ENCODE measurements around the gene KPTN. TPM values are rescaled to one million over a fixed set of nuclear protein-coding genes. Genes with fewer than 3 reads are reported as not detected.

Gene KPTN
- total RNA-seq, 4 donors from 2014 or later: 7.1 to 22.3 (median 13.4) TPM

DNA sequence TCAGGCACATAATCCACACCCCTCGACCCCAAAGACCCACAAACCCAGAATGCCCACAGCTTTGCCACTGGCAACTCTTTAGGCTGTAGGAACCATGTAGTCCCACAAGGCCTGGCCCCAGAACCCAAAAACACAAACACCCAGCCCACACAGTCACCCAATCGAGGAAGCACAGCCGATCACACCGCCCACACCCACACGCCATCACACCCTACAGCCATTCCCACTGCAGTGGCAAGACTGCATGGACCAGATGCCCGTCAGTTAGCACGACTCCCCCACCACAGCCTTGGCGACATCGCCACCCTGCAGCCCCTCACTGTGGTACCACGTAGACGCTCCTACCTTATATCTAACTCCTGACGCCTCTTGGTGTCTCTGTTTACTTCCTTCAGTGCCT is 40.7 kb downstream of the KPTN start:
- Histone ChIP-seq H3K27ac (no peak overlapping the region), H3K4me1 (peaks cover 0 to 26% (median 7%) of the 10 kb centered on the region in 4 donors), H3K4me3 (no peak overlapping the region), H3K36me3 (no peaks in the 10 kb centered on the region), H3K27me3 (peaks cover 0 to 11% of the 10 kb centered on the region in 2 donors), H3K9me3 (peaks cover 0 to 7% (median 0%) of the 10 kb centered on the region in 4 donors)
- TF ChIP-seq, protein P1, sequence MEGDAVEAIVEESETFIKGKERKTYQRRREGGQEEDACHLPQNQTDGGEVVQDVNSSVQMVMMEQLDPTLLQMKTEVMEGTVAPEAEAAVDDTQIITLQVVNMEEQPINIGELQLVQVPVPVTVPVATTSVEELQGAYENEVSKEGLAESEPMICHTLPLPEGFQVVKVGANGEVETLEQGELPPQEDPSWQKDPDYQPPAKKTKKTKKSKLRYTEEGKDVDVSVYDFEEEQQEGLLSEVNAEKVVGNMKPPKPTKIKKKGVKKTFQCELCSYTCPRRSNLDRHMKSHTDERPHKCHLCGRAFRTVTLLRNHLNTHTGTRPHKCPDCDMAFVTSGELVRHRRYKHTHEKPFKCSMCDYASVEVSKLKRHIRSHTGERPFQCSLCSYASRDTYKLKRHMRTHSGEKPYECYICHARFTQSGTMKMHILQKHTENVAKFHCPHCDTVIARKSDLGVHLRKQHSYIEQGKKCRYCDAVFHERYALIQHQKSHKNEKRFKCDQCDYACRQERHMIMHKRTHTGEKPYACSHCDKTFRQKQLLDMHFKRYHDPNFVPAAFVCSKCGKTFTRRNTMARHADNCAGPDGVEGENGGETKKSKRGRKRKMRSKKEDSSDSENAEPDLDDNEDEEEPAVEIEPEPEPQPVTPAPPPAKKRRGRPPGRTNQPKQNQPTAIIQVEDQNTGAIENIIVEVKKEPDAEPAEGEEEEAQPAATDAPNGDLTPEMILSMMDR (IDR thresholded peaks at IDR 0.05): no peak
- TF ChIP-seq POLR2A (IDR thresholded peaks at IDR 0.05): no peak
- no peak for DNase-seq

DNA sequence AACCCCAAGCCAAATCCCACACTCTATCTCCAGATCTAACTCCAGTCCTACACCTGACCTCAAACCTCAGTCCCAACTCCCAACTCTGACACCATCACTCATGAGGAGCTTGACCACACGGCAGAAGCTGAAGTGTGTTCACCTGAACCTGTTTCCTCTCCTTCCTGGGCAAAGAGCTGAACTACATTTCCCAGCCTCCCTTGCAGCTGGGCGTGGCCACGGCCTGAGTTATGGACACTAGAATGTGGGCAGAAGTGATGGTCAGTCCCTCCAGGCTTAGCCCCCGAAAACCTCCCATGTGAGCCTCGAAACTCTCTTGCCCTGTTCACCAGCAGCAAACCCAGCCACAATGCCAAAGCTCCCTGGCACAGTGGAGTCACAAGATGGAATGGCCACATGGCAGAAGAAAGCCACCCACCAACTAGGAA is 45.2 kb downstream of the KPTN start:
- DNase-seq: no peak
- Histone ChIP-seq H3K9me3 (no peaks in the 10 kb centered on the region), H3K27ac (no peak overlapping the region), H3K36me3 (no peaks in the 10 kb centered on the region), H3K27me3 (no peaks in the 10 kb centered on the region), H3K4me3 (no peak overlapping the region), H3K4me1 (no peaks in the 10 kb centered on the region)
- TF ChIP-seq POLR2A (IDR thresholded peaks at IDR 0.05): no peak
- TF ChIP-seq, protein P1 (IDR thresholded peaks at IDR 0.05): no peak

DNA sequence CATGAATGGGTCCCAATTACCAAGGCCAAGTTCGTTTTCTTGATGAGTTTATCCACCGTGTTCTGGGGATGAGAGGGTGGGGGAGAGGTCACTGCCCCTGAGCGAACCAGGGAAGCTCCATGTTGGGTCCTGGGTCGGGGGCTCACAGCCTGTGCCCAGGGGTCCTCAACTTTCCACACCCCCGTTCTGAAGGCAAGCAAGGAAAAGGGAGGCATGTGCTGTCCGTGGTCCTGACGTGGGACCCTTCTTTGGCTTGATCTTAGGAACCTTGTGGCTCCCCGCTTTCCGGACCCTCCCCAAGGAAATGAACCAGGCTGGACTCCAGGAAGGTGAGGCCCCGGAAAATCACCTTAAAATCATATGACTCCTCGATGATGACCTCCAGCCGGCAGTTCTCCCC is 46.5 kb downstream of the KPTN start:
- TF ChIP-seq, protein P1 (IDR thresholded peaks at IDR 0.05): no peak
- TF ChIP-seq POLR2A (IDR thresholded peaks at IDR 0.05): no peak
- H3K4me3 ChIP-seq: no peak overlapping the region
- no peaks in the 10 kb centered on the region for H3K27me3 ChIP-seq
- H3K36me3 ChIP-seq: no peaks in the 10 kb centered on the region
- no peak for DNase-seq
- H3K9me3 ChIP-seq: no peaks in the 10 kb centered on the region
- H3K27ac ChIP-seq: no peak overlapping the region
- H3K4me1 ChIP-seq: no peaks in the 10 kb centered on the region

DNA sequence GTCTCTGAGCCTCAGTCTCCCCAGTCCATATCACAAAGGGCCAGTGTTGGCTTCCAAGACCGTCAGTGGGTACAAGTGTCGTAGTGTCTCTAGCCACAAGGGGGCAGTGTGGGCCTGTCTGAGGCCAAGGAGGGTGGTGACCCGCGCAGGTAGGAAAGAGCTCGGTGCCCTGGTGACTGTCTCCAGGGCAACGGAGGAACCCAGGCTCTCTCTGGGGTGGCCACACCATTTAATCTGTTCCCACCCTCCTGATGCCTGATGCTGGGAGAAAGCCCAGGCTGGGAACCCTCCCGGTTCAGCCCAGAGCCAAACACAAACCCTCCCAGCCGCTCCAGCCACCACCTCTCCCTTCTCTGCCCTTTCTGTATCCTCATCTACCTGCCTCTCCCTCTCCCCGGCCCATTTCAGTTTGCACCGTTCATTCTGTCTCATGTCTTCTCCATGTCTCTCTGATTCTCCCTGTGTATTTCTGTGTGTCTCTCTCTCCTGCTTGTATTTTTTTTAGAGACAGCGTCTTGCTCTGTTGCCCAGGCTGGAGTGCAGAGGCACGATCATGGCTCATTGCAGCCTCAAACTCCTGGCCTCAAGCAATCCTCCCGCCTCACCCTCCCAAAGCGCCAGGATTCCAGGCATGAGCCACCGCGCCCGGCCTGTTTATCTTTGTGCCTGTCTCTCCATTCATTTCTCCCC is 47.2 kb downstream of the KPTN start:
- no peaks in the 10 kb centered on the region for H3K27me3 ChIP-seq
- no peak overlapping the region for H3K27ac ChIP-seq
- TF ChIP-seq, protein P1 (IDR thresholded peaks at IDR 0.05): peak; percentile 77 to 94 (median 89)
- TF ChIP-seq POLR2A (IDR thresholded peaks at IDR 0.05): no peak
- no peaks in the 10 kb centered on the region for H3K9me3 ChIP-seq
- H3K36me3 ChIP-seq: no peaks in the 10 kb centered on the region
- H3K4me1 ChIP-seq: no peaks in the 10 kb centered on the region
- peak; percentile 80 to 92 (median 81) for DNase-seq
- H3K4me3 ChIP-seq: peak overlapping the region in 1 of 4 donors; percentile 6

DNA sequence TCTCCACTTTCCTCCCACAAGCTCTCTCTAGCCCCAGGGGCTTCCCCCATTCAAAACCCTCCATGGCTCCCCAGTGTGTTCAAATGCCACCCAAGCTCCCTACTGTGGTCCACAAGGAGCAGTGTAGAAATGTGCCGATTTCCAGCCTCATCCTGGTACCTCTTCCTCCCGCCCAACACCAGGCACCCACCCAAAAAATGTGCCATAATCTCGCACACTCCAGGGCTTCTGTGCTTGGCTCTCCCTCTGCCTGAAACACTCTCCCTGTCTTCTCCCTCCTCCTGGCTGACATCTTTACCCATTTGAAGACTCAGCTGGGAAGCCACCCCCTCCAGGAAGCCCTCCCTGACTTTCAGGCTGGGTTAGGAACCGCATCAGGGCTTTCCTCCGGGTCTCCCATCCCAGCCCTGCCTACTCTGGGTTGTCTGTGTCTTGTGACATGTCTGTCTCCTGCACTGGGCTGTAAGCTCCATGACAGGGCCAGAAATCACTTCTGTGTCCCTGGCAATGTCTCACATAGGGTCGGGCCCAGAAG is 48.1 kb downstream of the KPTN start:
- H3K4me1 ChIP-seq: no peaks in the 10 kb centered on the region
- no peak overlapping the region for H3K27ac ChIP-seq
- no peak for TF ChIP-seq POLR2A (IDR thresholded peaks at IDR 0.05)
- TF ChIP-seq, protein P1 (IDR thresholded peaks at IDR 0.05): no peak
- H3K4me3 ChIP-seq: no peak overlapping the region
- no peak for DNase-seq
- H3K36me3 ChIP-seq: no peaks in the 10 kb centered on the region
- no peaks in the 10 kb centered on the region for H3K27me3 ChIP-seq
- H3K9me3 ChIP-seq: no peaks in the 10 kb centered on the region
